Measurements from ENCODE around the gene ISY1.

GRCh38 chr3:129128357-129129155 lies 32.3 kb downstream of the ISY1 start:
- TF ChIP-seq CTCF (conservative IDR thresholded peaks at IDR 0.05; ENCODE audit: low read length) = no peak
- TF ChIP-seq EZH2phosphoT487 (IDR thresholded peaks at IDR 0.05; ENCODE audit: borderline replicate concordance) = no peak

All from Loucy (cell line).